ENCODE data around the gene OR52D1.

DNA sequence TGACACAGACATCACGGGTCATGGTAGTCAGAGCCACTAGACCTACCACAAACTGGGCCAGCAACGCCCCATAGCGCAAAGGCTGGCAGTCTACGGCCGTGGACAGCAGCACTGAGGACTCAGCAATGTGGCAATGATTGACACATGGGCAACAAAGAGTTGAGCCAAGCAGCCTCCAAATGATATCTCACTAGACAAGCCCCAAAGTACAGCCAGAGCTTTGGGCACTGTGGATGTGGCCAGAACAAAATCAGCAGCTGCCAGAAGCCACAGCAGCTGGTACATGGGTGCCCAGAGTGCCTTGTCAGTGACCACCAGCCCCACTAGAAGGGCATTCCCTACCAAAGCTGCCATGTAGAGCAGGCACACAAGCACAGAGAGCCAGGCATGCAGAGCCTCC, 39.2 kb downstream of the OR52D1 start:
- TF ChIP-seq, protein P1, sequence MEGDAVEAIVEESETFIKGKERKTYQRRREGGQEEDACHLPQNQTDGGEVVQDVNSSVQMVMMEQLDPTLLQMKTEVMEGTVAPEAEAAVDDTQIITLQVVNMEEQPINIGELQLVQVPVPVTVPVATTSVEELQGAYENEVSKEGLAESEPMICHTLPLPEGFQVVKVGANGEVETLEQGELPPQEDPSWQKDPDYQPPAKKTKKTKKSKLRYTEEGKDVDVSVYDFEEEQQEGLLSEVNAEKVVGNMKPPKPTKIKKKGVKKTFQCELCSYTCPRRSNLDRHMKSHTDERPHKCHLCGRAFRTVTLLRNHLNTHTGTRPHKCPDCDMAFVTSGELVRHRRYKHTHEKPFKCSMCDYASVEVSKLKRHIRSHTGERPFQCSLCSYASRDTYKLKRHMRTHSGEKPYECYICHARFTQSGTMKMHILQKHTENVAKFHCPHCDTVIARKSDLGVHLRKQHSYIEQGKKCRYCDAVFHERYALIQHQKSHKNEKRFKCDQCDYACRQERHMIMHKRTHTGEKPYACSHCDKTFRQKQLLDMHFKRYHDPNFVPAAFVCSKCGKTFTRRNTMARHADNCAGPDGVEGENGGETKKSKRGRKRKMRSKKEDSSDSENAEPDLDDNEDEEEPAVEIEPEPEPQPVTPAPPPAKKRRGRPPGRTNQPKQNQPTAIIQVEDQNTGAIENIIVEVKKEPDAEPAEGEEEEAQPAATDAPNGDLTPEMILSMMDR (conservative IDR thresholded peaks at IDR 0.05; ENCODE audit: low read depth, low read length), result no peak
- no peak for TF ChIP-seq BHLHE40 (IDR thresholded peaks at IDR 0.05; ENCODE audit: low read depth, low read length)

Data from IMR-90 (cell line).